Stimulated activated CD4-positive, alpha-beta T cell treated with anti-CD3 and anti-CD28 coated beads, Interleukin-2, amount 100 ng/mL, for 48 hours (primary cell): ENCODE data around the gene MPRIP.
"Not testable (repeated sequence)": the region's sequence is repeated elsewhere in the genome, so short reads cannot be mapped to it uniquely, and the experiment has no call there.

Source experiments
- DNase-seq, 2 donors: peaks; one replicate each; pipeline ENCODE4 v3.0.0-alpha.2; 2020

MPRIP gene

GRCh38 chr17:17153709-17154108, 111.5 kb downstream of the MPRIP start:
- no peak for DNase-seq

GRCh38 chr17:17154556-17154955, 112.3 kb downstream of the MPRIP start:
- no peak for DNase-seq

GRCh38 chr17:17154981-17155380, 112.7 kb downstream of the MPRIP start:
- DNase-seq, result no peak

GRCh38 chr17:17155568-17155967, 113.3 kb downstream of the MPRIP start:
- DNase-seq, result no peak

GRCh38 chr17:17156107-17156506, 113.8 kb downstream of the MPRIP start:
- DNase-seq, result no peak

GRCh38 chr17:17156511-17156910, 114.3 kb downstream of the MPRIP start:
- DNase-seq, result no peak

GRCh38 chr17:17157041-17157440, 114.8 kb downstream of the MPRIP start:
- DNase-seq, result no peak

GRCh38 chr17:17158506-17158905, 116.2 kb downstream of the MPRIP start:
- DNase-seq, result not testable (repeated sequence)

GRCh38 chr17:17159571-17159970, 117.3 kb downstream of the MPRIP start:
- no peak for DNase-seq

- DNase-seq, result no peak
These were observed 118.9 kb downstream of the MPRIP start for GRCh38 chr17:17161121-17161520.

GRCh38 chr17:17161759-17162158, 119.5 kb downstream of the MPRIP start:
- DNase-seq, result no peak

GRCh38 chr17:17164156-17164555, 121.9 kb downstream of the MPRIP start:
- DNase-seq, result no peak

- no peak for DNase-seq
These were observed 122.4 kb downstream of the MPRIP start for GRCh38 chr17:17164676-17165075.

GRCh38 chr17:17165666-17166308, 123.5 kb downstream of the MPRIP start:
- no peak for DNase-seq

- DNase-seq, result no peak
These were observed 124.2 kb downstream of the MPRIP start for GRCh38 chr17:17166446-17166845.

- DNase-seq, result no peak
These were observed 125.1 kb downstream of the MPRIP start for GRCh38 chr17:17167356-17167755.

- DNase-seq, result no peak
These were observed 125.7 kb downstream of the MPRIP start for GRCh38 chr17:17167986-17168385.

GRCh38 chr17:17168401-17168800, 126.1 kb downstream of the MPRIP start:
- DNase-seq, result no peak

- DNase-seq, result no peak
These were observed 127.1 kb downstream of the MPRIP start for GRCh38 chr17:17169396-17169795.

- no peak for DNase-seq
These were observed 128.2 kb downstream of the MPRIP start for GRCh38 chr17:17170346-17170985.

- no peak for DNase-seq
These were observed 128.9 kb downstream of the MPRIP start for GRCh38 chr17:17171186-17171585.

- DNase-seq, result no peak
These were observed 130.0 kb downstream of the MPRIP start for GRCh38 chr17:17172001-17172939.

GRCh38 chr17:17172990-17173389, 130.7 kb downstream of the MPRIP start:
- no peak for DNase-seq

GRCh38 chr17:17173921-17174320, 131.7 kb downstream of the MPRIP start:
- no peak for DNase-seq
